HepG2 (cell line): Measurements from ENCODE around the gene HMMR. TPM values are rescaled to one million over a fixed set of nuclear protein-coding genes. Genes with fewer than 3 reads are reported as not detected.

Experiments used
- ATF2 ChIP-seq: sonication (generic); formaldehyde crosslinking; IDR thresholded peaks from 2 replicates; pipeline ENCODE4 v1.4.0; 2020; ENCODE audit warnings: missing genetic modification reagents
- E2F2 ChIP-seq: sonication (generic); formaldehyde crosslinking; IDR thresholded peaks from 2 replicates; pipeline ENCODE4 v1.4.0; 2020; ENCODE audit warnings: missing genetic modification reagents, borderline replicate concordance
- ESRRA ChIP-seq: sonication (generic); formaldehyde crosslinking; IDR thresholded peaks from 2 replicates; pipeline ENCODE4 v1.5.1; 2020; ENCODE audit warnings: mild to moderate bottlenecking, low read depth, missing genetic modification reagents
- ETS1 ChIP-seq: sonication (generic); formaldehyde crosslinking; IDR thresholded peaks from 2 replicates; pipeline ENCODE4 v1.4.0; 2020; ENCODE audit warnings: missing genetic modification reagents
- ETV6 ChIP-seq: sonication (generic); formaldehyde crosslinking; conservative IDR thresholded peaks from 2 replicates; pipeline ENCODE4 v1.4.0; 2020; ENCODE audit warnings: missing genetic modification reagents
- GZF1 ChIP-seq: sonication (generic); formaldehyde crosslinking; IDR thresholded peaks from 2 replicates; pipeline ENCODE4 v1.5.1; 2020; ENCODE audit warnings: mild to moderate bottlenecking, missing genetic modification reagents
- HINFP ChIP-seq: sonication (generic); formaldehyde crosslinking; IDR thresholded peaks from 2 replicates; pipeline ENCODE4 v1.4.0; 2020; ENCODE audit warnings: low read depth, mild to moderate bottlenecking, missing genetic modification reagents
- HMG20A ChIP-seq: IDR thresholded peaks from 2 replicates; pipeline ENCODE4 v1.6.1; 2016; ENCODE audit warnings: borderline replicate concordance
- HNRNPL ChIP-seq: fragments of 200-400 bp; formaldehyde crosslinking; IDR thresholded peaks from 2 replicates; pipeline ENCODE4 v1.6.1; 2017; ENCODE audit warnings: mild to moderate bottlenecking, low read depth, low read length
- KLF11 ChIP-seq: IDR thresholded peaks from 2 replicates; pipeline ENCODE4 v1.6.1; 2016; ENCODE audit warnings: missing compliant biosample characterization
- NFE2 ChIP-seq: sonication (generic); formaldehyde crosslinking; IDR thresholded peaks from 2 replicates; pipeline ENCODE4 v1.4.0; 2020; ENCODE audit warnings: missing genetic modification reagents
- PLSCR1 ChIP-seq: sonication (generic); formaldehyde crosslinking; IDR thresholded peaks from 2 replicates; pipeline ENCODE4 v1.5.0; 2020; ENCODE audit warnings: missing genetic modification reagents, mild to moderate bottlenecking, borderline replicate concordance
- SAP130 ChIP-seq: IDR thresholded peaks from 2 replicates; pipeline ENCODE4 v1.6.1; 2016; ENCODE audit warnings: low read depth
- SOX13 ChIP-seq, 3 experiments: fragments of 450-650 bp in 1 of 3; sonication (generic) in 1 of 3; formaldehyde crosslinking in 1 of 3; IDR thresholded peaks in 2 of 3; conservative IDR thresholded peaks in 1 of 3; 2 replicates each; pipeline versions ENCODE4 v1.5.0 to v1.6.1; 2016 to 2020; ENCODE audit warnings: antibody characterized with exemption in 1 of 3, mild to moderate bottlenecking in 1 of 3, missing compliant biosample characterization in 1 of 3, missing genetic modification reagents in 1 of 3, moderate library complexity in 1 of 3
- SRSF4 ChIP-seq: fragments of 200-400 bp; formaldehyde crosslinking; IDR thresholded peaks from one replicate; pipeline ENCODE4 v1.6.1; 2018; ENCODE audit warnings: mild to moderate bottlenecking, low read depth, low read length, moderate library complexity; ENCODE audit not compliant: poor library complexity, severe bottlenecking
- ZNF18 ChIP-seq: sonication (generic); formaldehyde crosslinking; IDR thresholded peaks from 2 replicates; pipeline ENCODE4 v1.8.0; 2022; ENCODE audit warnings: mild to moderate bottlenecking, missing genetic modification reagents; ENCODE audit not compliant: insufficient replicate concordance
- ZNF510 ChIP-seq: sonication (generic); formaldehyde crosslinking; IDR thresholded peaks from 2 replicates; pipeline ENCODE4 v1.4.0; 2020; ENCODE audit warnings: low read depth, mild to moderate bottlenecking, missing genetic modification reagents
- ZNF547 ChIP-seq: sonication (generic); formaldehyde crosslinking; IDR thresholded peaks from 2 replicates; pipeline ENCODE4 v1.5.1; 2020; ENCODE audit warnings: mild to moderate bottlenecking, missing genetic modification reagents
- ZNF580 ChIP-seq: IDR thresholded peaks from 2 replicates; pipeline ENCODE4 v1.6.1; 2016; ENCODE audit warnings: low read depth, borderline replicate concordance
- polyA plus RNA-seq, 8 experiments: library from polyadenylated mRNA; depleted of rRNA in 3 of 8; stranded (reverse) in 7 of 8; unstranded in 1 of 8; fragments of >200 nt; fragmentation: Illumina TruSeq in 4 of 8; extraction: Trizol in 4 of 8; gene quantifications; 2 replicates each; pipeline versions ENCODE4 v1.2.1 to v1.2.3, GENCODE V29; 2011 to 2016; ENCODE audit warnings: low read depth in 4 of 8, missing spikeins in 1 of 8, mixed read lengths in 1 of 8; ENCODE audit not compliant: insufficient read depth in 1 of 8
- total RNA-seq, 5 experiments: library from RNA; depleted of rRNA; stranded (reverse); fragments of >200 nt; fragmentation: Illumina TruSeq; extraction: Trizol; gene quantifications; 2 replicates each; pipeline ENCODE4 v1.2.3, GENCODE V29; 2016; ENCODE audit warnings: low read depth in 1 of 5

Gene HMMR
- total and polyA plus RNA-seq, 2 of the 13 experiments (the other 11 are each of a cell fraction or from before 2014, with no cell fraction given), result 8.5 to 48.3 TPM

GRCh38 chr5:163437309-163438182 lies 22.9 kb upstream of the HMMR start, which contains the start of gene CCNG1 (continued):
- peak; percentile 76 for TF ChIP-seq SAP130 (CRISPR knock-in tag)
- TF ChIP-seq SRSF4, result no peak
- peak; percentile 68; the same call in 1 of the 2 replicates for TF ChIP-seq ZNF580
- no peak; the same call in 1 of the 2 replicates for TF ChIP-seq ETV6 (CRISPR knock-in tag)
- TF ChIP-seq NFE2 (CRISPR knock-in tag), result no peak
- no peak for TF ChIP-seq E2F2 (CRISPR knock-in tag)
- TF ChIP-seq ZNF18 (CRISPR knock-in tag), result peak; percentile 77
- no peak for TF ChIP-seq HMG20A (CRISPR knock-in tag)
- no peak; the same call in 1 of the 2 replicates for TF ChIP-seq SOX13 (IDR thresholded peaks at IDR 0.05)
- no peak for TF ChIP-seq SOX13 (CRISPR knock-in tag; conservative IDR thresholded peaks at IDR 0.05 in 1 of 2, IDR thresholded peaks at IDR 0.05 in 1 of 2)
- TF ChIP-seq GZF1, result no peak; the same call in 1 of the 2 replicates
- TF ChIP-seq KLF11 (CRISPR knock-in tag), result 0 out of 2 replicates have a peak, but pooled peaks have one; percentile 24
- TF ChIP-seq ZNF510 (CRISPR knock-in tag), result no peak
- no peak for TF ChIP-seq PLSCR1 (CRISPR knock-in tag)
- TF ChIP-seq ZNF547 (CRISPR knock-in tag), result no peak
- TF ChIP-seq ETS1 (CRISPR knock-in tag), result no peak
- TF ChIP-seq ESRRA (CRISPR knock-in tag), result peak; percentile 24; the same call in 1 of the 2 replicates
- TF ChIP-seq HNRNPL, result no peak
- peak; percentile 40; the same call in 1 of the 2 replicates for TF ChIP-seq ATF2
- peak; percentile 26; the same call in 1 of the 2 replicates for TF ChIP-seq HINFP
